SKM-1 treated with dmso at 0.1 percent for 144 hours (cell line): ENCODE results near the gene MLLT1.

Experiments
- DNase-seq: peaks from one replicate; lab custom pipeline; 2025; ENCODE audit not compliant: unreplicated experiment; lab: John Stamatoyannopoulos, UW

The MLLT1 gene

DNA sequence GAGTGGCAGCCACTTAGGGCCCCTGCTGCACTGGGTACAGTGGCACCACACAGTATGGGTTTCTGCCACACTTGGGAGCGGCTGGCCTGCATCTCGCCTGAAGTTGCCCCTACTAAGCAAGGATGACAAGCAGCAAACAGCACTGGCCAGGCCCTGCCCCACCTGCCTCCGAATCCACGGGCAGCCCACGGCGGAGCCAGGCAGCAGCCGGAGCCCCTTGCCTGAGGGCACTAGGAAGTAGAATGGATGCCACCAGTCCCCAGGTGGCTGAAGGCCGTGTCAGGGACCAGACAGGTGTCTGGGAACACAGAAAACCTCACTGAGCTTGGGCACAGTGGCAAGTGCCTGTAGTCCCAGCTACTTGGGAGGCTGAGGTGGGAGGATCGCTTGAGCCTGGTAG is 19.4 kb downstream of the MLLT1 start:
- no peak for DNase-seq

DNA sequence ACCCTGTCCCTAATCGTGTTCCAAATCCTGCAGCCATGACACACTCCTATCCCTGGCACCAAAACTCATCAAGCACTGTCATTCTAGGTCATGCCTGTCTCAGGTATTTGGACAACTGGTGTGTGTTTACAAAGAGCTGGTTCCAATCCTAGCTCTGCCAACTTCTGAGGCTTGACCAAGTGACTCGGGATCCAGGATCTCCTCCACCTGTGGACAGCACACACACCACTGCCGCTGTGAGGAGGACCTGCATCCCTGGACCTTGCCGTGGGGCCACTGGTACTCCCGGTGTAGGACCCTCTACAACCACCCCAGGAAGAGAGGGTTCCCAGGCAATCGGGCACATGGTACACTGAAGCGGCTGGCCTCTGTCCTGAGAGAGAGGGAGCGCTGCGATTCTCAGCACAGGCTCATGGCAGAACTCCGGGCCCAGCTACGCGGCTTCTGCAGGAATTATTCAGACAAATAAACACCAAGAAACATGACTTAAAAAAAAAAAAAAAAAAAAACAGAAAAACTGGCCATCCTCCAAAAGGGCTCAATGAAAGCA is 20.4 kb downstream of the MLLT1 start:
- DNase-seq: no peak

DNA sequence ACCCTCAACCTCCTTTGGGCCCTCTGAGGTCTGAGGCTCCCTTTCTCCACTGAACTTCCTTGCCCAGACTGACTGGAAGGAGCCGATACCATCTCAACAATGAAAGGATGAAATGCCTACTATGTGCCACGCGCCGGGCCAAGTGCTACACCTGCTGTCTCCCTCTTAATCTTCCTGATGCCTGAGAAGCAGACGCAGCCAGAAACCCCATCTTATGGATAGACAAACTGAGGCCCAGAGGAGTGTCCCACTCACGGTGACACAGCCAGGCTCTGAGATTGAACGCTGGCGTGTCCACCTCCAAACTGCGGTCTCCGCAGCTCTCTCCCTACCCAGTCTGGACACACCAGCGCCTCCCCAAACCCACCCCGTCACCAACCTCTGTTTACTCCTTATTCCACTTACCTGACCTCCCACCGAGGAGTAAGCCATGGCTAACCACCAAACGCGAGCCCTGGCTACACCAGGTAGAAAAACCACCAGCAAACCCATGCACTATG is 20.9 kb downstream of the MLLT1 start:
- no peak for DNase-seq

- no peak for DNase-seq
These were observed 25.6 kb downstream of the MLLT1 start for GRCh38 chr19:6253954-6254733.

GRCh38 chr19:6252066-6252465 is 27.7 kb downstream of the MLLT1 start:
- DNase-seq: no peak

DNA sequence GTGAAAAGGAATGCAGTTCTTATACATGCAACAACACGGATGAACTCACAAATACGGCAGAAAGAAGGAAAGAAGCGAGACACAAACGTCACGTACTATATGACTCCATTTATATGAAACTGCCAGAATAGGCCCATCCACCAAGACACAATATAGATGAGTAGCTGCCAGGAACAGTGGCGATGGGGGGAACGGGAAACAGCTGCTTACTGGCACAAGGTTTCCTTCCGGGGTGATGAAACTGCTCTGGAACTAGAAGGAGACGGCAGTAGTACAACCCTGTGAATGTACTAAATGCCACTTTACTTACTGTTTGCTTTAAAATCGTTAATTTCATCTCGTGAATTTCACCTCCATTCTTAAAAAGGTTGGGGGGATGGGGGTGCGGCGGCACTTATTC is 28.9 kb downstream of the MLLT1 start:
- no peak for DNase-seq

- DNase-seq: no peak
These were observed 29.7 kb downstream of the MLLT1 start for GRCh38 chr19:6250024-6250615.

DNA sequence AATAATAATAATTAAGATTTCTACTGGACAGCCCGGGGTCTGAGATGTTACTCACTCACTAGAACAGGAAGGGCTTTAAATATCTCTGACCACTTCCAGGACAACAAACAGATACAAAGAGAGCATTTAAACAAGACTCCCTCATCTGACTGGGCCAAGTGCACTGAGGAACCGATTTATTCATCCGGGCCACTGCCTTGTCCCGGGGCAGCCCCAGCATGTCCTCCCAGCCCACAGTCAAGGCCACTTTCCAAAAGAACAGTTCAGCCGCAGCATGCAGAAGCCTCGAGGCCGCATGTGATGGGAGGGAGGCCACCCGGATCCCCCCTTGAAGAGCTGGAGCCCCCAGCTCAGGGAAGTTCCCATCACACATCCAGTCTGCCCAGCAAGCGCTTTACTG is 30.5 kb downstream of the MLLT1 start:
- no peak for DNase-seq

DNA sequence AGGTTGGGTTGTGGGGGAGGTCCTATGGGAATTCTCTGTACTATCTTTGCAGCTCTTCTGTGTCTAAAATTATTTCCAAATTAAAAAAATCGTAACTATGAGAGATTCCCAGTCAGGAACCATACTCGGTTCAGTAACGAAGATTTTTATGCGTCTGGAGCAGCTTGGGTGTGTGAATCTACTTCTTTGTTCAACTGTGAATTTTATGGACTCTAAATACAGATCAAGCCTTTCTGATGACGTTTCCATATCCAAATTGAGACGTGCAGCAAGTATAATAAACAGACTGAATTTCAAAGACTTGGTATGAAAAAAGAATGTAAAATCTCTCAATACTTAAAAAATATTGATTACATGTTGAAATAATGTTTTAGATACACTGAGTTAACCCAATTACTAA is 30.9 kb downstream of the MLLT1 start:
- no peak for DNase-seq

GRCh38 chr19:6248341-6248740 is 31.4 kb downstream of the MLLT1 start:
- no peak for DNase-seq

- no peak for DNase-seq
These were observed 32.8 kb downstream of the MLLT1 start for GRCh38 chr19:6247007-6247288.

GRCh38 chr19:6246174-6247006 is 33.4 kb downstream of the MLLT1 start:
- no peak for DNase-seq

- no peak for DNase-seq
These were observed 37.1 kb downstream of the MLLT1 start for GRCh38 chr19:6242677-6243076.

- no peak for DNase-seq
These were observed 37.9 kb downstream of the MLLT1 start for GRCh38 chr19:6241680-6242377.

- no peak for DNase-seq
These were observed 38.7 kb downstream of the MLLT1 start for GRCh38 chr19:6241056-6241455.

DNA sequence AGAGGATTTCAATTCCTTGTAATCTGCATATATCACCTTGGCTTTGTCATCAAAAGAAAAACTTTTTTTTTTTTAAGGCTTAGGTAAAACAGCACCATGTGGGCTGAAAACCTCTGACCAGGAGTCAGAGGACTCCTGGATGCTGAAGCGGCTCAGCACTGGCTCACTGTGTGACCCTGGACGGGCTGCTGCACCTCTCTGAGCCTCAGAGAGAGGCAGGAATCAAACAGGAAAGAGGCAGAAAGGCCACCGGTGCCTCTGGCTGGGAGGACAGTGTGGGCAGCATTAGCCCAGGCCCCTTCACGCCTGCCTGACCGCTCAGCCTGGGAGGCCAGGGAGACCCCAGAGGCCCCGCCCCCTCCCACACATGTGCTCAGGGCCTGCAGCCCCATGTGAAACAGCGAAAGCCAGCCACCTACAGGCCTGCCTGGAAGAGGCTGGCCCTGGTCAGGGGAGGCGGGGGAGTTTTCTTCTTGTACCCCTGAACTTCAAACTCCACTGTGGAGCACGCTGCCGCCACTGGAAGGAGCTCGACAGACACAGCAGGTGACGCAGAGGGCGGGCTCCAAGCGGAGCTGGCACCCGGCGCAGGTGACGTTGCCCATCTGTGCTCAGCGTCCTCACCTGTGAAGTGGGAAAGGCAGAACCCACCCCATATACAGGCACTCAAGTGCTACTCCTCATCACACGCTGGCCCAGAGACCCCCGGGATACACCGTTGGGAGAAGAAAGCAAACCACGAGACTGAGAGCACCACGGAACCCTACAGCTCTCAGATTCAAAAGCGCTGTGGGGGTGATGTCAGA is 39.7 kb downstream of the MLLT1 start:
- DNase-seq: no peak

- DNase-seq: no peak
These were observed 40.4 kb downstream of the MLLT1 start for GRCh38 chr19:6239401-6239844.

DNA sequence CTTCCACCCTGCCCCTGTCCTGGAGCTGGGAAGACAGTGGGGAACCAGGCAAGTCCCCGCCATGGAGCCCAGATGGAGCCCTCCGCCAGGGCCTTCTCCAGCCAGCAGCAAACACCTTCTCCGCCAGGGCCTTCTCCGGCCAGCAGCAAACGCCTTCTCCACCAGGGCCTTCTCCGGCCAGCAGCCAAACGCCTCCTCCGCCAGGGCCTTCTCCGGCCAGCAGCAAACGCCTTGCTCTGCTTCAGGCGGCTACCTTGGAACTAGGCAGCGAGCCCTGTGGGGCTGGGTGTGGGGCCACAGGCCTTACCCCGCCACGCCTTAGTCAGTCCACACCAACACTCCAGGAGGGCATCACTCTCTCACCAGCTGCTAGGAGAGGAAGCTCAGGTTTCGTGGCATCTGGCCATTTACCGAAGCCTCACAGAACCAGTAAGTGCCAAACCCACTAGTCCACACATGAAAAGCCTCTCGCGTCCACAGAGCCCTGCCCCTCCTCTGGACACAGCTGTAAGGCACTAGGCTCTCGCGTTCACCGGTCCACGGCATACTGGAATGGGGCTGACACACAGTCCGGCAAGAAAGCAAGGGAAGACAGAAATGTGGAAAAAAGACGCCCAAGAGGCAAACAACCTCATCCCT is 41.0 kb downstream of the MLLT1 start:
- DNase-seq: no peak

DNA sequence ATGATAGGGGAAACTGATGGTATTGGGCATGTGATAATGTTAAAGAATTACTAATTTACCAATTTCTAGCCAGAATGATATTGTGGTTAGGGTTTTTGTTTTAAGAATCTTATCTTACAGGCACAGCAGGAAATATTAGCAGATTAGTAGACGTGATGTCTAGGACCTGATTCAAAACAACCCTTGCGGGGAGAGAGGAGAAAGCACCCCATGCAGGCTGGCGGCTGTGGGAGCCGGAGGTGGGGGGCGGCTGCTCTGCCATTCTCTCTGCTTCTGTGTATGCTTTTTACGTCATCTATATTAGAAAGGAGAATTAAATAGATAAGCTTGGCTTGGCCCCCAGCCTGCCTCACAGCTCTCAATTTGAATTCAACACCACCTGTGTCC is 41.5 kb downstream of the MLLT1 start:
- DNase-seq: no peak
